ENCODE results near the gene ABLIM3. TPM values are rescaled to one million over a fixed set of nuclear protein-coding genes. Genes with fewer than 3 reads are reported as not detected.

ABLIM3 gene
- total RNA-seq, 1 experiment from 2014 or later: 12.9 TPM

- no TSS peak for BruUV-seq (replicated peaks)
- Histone ChIP-seq H3K27me3 (ENCODE audit: control insufficient read depth, insufficient read depth, low read length) (no peaks in the 10 kb centered on the region), H3K4me1 (ENCODE audit: control insufficient read depth, insufficient read depth, low read length) (no peaks in the 10 kb centered on the region), H3K27ac (ENCODE audit: low read length) (no peak overlapping the region), H3K9me3 (ENCODE audit: control insufficient read depth, insufficient read depth, low read depth, low read length) (no peaks in the 10 kb centered on the region), H3K36me3 (ENCODE audit: control insufficient read depth, insufficient read depth, low read length) (no peaks in the 10 kb centered on the region), H3K4me3 (ENCODE audit: low read depth in 2 of 2, low read length in 2 of 2) (no peak overlapping the region)
- intact Hi-C loops (cut with micrococcal nuclease; ENCODE audit: unreplicated experiment) (no loop called here), in situ Hi-C loops (cut with HindIII; ENCODE audit: low pct_unique_long_range_greater_than_20kb, low sequenced_read_pairs) (no loop called here)
- TF ChIP-seq CTCF (IDR thresholded peaks at IDR 0.05): no peak
- TF ChIP-seq POLR2AphosphoS5 (IDR thresholded peaks at IDR 0.05; ENCODE audit: low read depth, low read length): no peak
- no peak for TF ChIP-seq REST (IDR thresholded peaks at IDR 0.05; ENCODE audit: insufficient read depth in 1 of 2, low read depth in 2 of 2, low read length in 1 of 2)
- no peak for TF ChIP-seq SIN3A (IDR thresholded peaks at IDR 0.05; ENCODE audit: borderline replicate concordance, insufficient read depth, low read depth, low read length)
- TF ChIP-seq TCF7L2 (IDR thresholded peaks at IDR 0.05; ENCODE audit: low read depth, low read length): no peak
- ATAC-seq: no peak
- no peak for DNase-seq (ENCODE audit: low read depth, low spot score)
- ChIA-PET POLR2A (no interaction called here), CTCF (no interaction called here)
These were observed 69.7 kb downstream of the ABLIM3 start for GRCh38 chr5:149210968-149211490.

DNA sequence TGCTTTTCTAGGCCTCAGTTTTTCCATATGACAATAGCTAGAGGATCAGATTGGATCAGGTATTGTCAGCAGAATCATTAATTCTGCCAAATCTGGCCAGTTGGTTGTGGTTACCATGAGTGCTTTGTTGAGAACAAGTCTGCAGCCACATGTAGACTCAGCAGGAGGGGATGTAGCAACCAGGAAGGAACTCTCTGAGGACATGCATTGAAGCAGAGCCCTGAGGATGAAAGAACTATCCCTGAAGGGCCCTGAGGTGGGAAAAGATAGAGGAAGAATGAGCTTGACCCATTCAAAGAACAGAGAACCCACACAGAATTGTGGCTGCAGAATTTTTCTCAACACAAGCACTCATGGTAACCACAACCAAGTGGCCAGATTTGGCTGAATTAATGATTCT, 70.3 kb downstream of the ABLIM3 start:
- in situ Hi-C loops (cut with HindIII; ENCODE audit: low pct_unique_long_range_greater_than_20kb, low sequenced_read_pairs) (no loop called here), intact Hi-C loops (cut with micrococcal nuclease; ENCODE audit: unreplicated experiment) (no loop called here)
- Histone ChIP-seq H3K27ac (ENCODE audit: low read length) (no peak overlapping the region), H3K27me3 (ENCODE audit: control insufficient read depth, insufficient read depth, low read length) (no peaks in the 10 kb centered on the region), H3K36me3 (ENCODE audit: control insufficient read depth, insufficient read depth, low read length) (no peaks in the 10 kb centered on the region), H3K4me1 (ENCODE audit: control insufficient read depth, insufficient read depth, low read length) (no peaks in the 10 kb centered on the region), H3K9me3 (ENCODE audit: control insufficient read depth, insufficient read depth, low read depth, low read length) (no peaks in the 10 kb centered on the region), H3K4me3 (ENCODE audit: low read depth in 2 of 2, low read length in 2 of 2) (no peak overlapping the region)
- POLR2A ChIA-PET: no interaction called here
- BruUV-seq (replicated peaks): no TSS peak
- DNase-seq (ENCODE audit: low read depth, low spot score): no peak
- ATAC-seq: no peak
- CTCF ChIA-PET: no interaction called here
- TF ChIP-seq TCF7L2 (IDR thresholded peaks at IDR 0.05; ENCODE audit: low read depth, low read length) (no peak), CTCF (IDR thresholded peaks at IDR 0.05) (no peak), POLR2AphosphoS5 (IDR thresholded peaks at IDR 0.05; ENCODE audit: low read depth, low read length) (no peak), SIN3A (IDR thresholded peaks at IDR 0.05; ENCODE audit: borderline replicate concordance, insufficient read depth, low read depth, low read length) (no peak), REST (IDR thresholded peaks at IDR 0.05; ENCODE audit: insufficient read depth in 1 of 2, low read depth in 2 of 2, low read length in 1 of 2) (no peak)

Data from Panc1 (cell line).